HepG2 (cell line): ENCODE data around the gene WWP2. TPM values are rescaled to one million over a fixed set of nuclear protein-coding genes. Genes with fewer than 3 reads are reported as not detected.
A peak's percentile ranks its signal among the peaks of the same experiment; 100 is the strongest.

Source experiments
- CC2D1A ChIP-seq: sonication (generic); formaldehyde crosslinking; IDR thresholded peaks from 2 replicates; pipeline ENCODE4 v1.8.1; 2023; ENCODE audit warnings: mild to moderate bottlenecking, missing genetic modification reagents
- CENPT ChIP-seq: sonication (generic); formaldehyde crosslinking; IDR thresholded peaks from 2 replicates; pipeline ENCODE4 v1.8.0; 2022; ENCODE audit warnings: low read depth, mild to moderate bottlenecking, moderate library complexity, missing genetic modification reagents
- EEA1 ChIP-seq: sonication (generic); formaldehyde crosslinking; IDR thresholded peaks from 2 replicates; pipeline ENCODE4 v1.5.1; 2020; ENCODE audit warnings: mild to moderate bottlenecking, missing genetic modification reagents, borderline replicate concordance
- ESRRA ChIP-seq: sonication (generic); formaldehyde crosslinking; IDR thresholded peaks from 2 replicates; pipeline ENCODE4 v1.5.1; 2020; ENCODE audit warnings: mild to moderate bottlenecking, low read depth, missing genetic modification reagents
- IRF9 ChIP-seq: sonication (generic); formaldehyde crosslinking; IDR thresholded peaks from 2 replicates; pipeline ENCODE4 v1.8.0; 2022; ENCODE audit warnings: missing genetic modification reagents, mild to moderate bottlenecking, borderline replicate concordance
- SMAD1 ChIP-seq: sonication (generic); formaldehyde crosslinking; IDR thresholded peaks from 2 replicates; pipeline ENCODE4 v1.4.0; 2020; ENCODE audit warnings: missing genetic modification reagents, low read depth, mild to moderate bottlenecking, borderline replicate concordance
- SNAPC4 ChIP-seq: sonication (generic); formaldehyde crosslinking; IDR thresholded peaks from 2 replicates; pipeline ENCODE4 v1.4.0; 2020; ENCODE audit warnings: mild to moderate bottlenecking, missing genetic modification reagents
- TFDP1 ChIP-seq: IDR thresholded peaks from 2 replicates; pipeline ENCODE4 v1.6.1; 2016; ENCODE audit warnings: missing compliant biosample characterization, missing genetic modification reagents, borderline replicate concordance
- YEATS4 ChIP-seq: sonication (generic); formaldehyde crosslinking; IDR thresholded peaks from 2 replicates; pipeline ENCODE4 v1.4.0; 2020; ENCODE audit warnings: missing genetic modification reagents, borderline replicate concordance
- ZBTB7B ChIP-seq: sonication (generic); formaldehyde crosslinking; IDR thresholded peaks from 2 replicates; pipeline ENCODE4 v1.4.0; 2020; ENCODE audit warnings: missing genetic modification reagents
- ZMYM2 ChIP-seq: sonication (generic); formaldehyde crosslinking; IDR thresholded peaks from 2 replicates; pipeline ENCODE4 v1.8.0; 2022; ENCODE audit warnings: mild to moderate bottlenecking, missing genetic modification reagents
- ZNF33A ChIP-seq: sonication (generic); formaldehyde crosslinking; IDR thresholded peaks from 2 replicates; pipeline ENCODE4 v1.5.1; 2020; ENCODE audit warnings: missing genetic modification reagents, mild to moderate bottlenecking, moderate library complexity, borderline replicate concordance
- ZNF460 ChIP-seq: sonication (generic); formaldehyde crosslinking; IDR thresholded peaks from 2 replicates; pipeline ENCODE4 v1.5.1; 2020; ENCODE audit warnings: missing genetic modification reagents, mild to moderate bottlenecking, borderline replicate concordance
- ZNF605 ChIP-seq: sonication (generic); formaldehyde crosslinking; IDR thresholded peaks from 2 replicates; pipeline ENCODE4 v1.8.0; 2022; ENCODE audit warnings: mild to moderate bottlenecking, missing genetic modification reagents
- ZNF652 ChIP-seq: IDR thresholded peaks from 2 replicates; pipeline ENCODE4 v1.6.1; 2016; ENCODE audit warnings: low read depth, borderline replicate concordance
- ZNF766 ChIP-seq: sonication (generic); formaldehyde crosslinking; IDR thresholded peaks from 2 replicates; pipeline ENCODE4 v1.5.0; 2020; ENCODE audit warnings: missing genetic modification reagents, borderline replicate concordance
- ZNF816 ChIP-seq: sonication (generic); formaldehyde crosslinking; IDR thresholded peaks from 2 replicates; pipeline ENCODE4 v1.8.0; 2022; ENCODE audit warnings: missing genetic modification reagents, mild to moderate bottlenecking, borderline replicate concordance
- polyA plus RNA-seq, 8 experiments: library from polyadenylated mRNA; depleted of rRNA in 3 of 8; stranded (reverse) in 7 of 8; unstranded in 1 of 8; fragments of >200 nt; fragmentation: Illumina TruSeq in 4 of 8; extraction: Trizol in 4 of 8; gene quantifications; 2 replicates each; pipeline versions ENCODE4 v1.2.1 to v1.2.3, GENCODE V29; 2011 to 2016; ENCODE audit warnings: low read depth in 4 of 8, missing spikeins in 1 of 8, mixed read lengths in 1 of 8; ENCODE audit not compliant: insufficient read depth in 1 of 8
- total RNA-seq, 5 experiments: library from RNA; depleted of rRNA; stranded (reverse); fragments of >200 nt; fragmentation: Illumina TruSeq; extraction: Trizol; gene quantifications; 2 replicates each; pipeline ENCODE4 v1.2.3, GENCODE V29; 2016; ENCODE audit warnings: low read depth in 1 of 5

Gene WWP2
- total and polyA plus RNA-seq, 2 of the 13 experiments (the other 11 are each of a cell fraction or from before 2014, with no cell fraction given): 11.4 to 28.2 TPM

GRCh38 chr16:69762814-69763598 is 874 bp downstream of the WWP2 start (continued):
- TF ChIP-seq SNAPC4 (CRISPR knock-in tag) (0 out of 2 replicates have a peak, but pooled peaks have one; percentile 30), EEA1 (no peak), ESRRA (no peak), ZNF652 (CRISPR knock-in tag) (no peak), ZNF816 (CRISPR knock-in tag) (no peak), SMAD1 (no peak), ZNF33A (CRISPR knock-in tag) (no peak), ZMYM2 (CRISPR knock-in tag) (no peak), ZNF766 (CRISPR knock-in tag) (0 out of 2 replicates have a peak, but pooled peaks have one; percentile 21), CC2D1A (CRISPR knock-in tag) (0 out of 2 replicates have a peak, but pooled peaks have one; percentile 21), ZNF605 (CRISPR knock-in tag) (no peak), YEATS4 (no peak), ZNF460 (no peak), IRF9 (CRISPR knock-in tag) (no peak), TFDP1 (CRISPR knock-in tag) (no peak), ZBTB7B (CRISPR knock-in tag) (0 out of 2 replicates have a peak, but pooled peaks have one; percentile 6), CENPT (no peak)
